Measurements from ENCODE around the gene ADAM23.

Gene ADAM23

GRCh38 chr2:206518997-206519396, 75.7 kb downstream of the ADAM23 start:
- no peak for DNase-seq

- DNase-seq: no peak
These were observed 77.1 kb downstream of the ADAM23 start for GRCh38 chr2:206520450-206520849.

- no peak for DNase-seq
These were observed 77.8 kb downstream of the ADAM23 start for GRCh38 chr2:206521115-206521514.

GRCh38 chr2:206521612-206522011, 78.3 kb downstream of the ADAM23 start:
- DNase-seq: no peak

- DNase-seq: no peak
These were observed 83.1 kb downstream of the ADAM23 start for GRCh38 chr2:206526416-206526815.

GRCh38 chr2:206527153-206527552, 83.8 kb downstream of the ADAM23 start:
- DNase-seq: no peak

GRCh38 chr2:206530727-206531126, 87.4 kb downstream of the ADAM23 start:
- DNase-seq: peak; percentile 64

- no peak for DNase-seq
These were observed 88.7 kb downstream of the ADAM23 start for GRCh38 chr2:206531996-206532543.

GRCh38 chr2:206533977-206534376, 90.6 kb downstream of the ADAM23 start:
- no peak for DNase-seq

- no peak for DNase-seq
These were observed 92.1 kb downstream of the ADAM23 start for GRCh38 chr2:206535260-206535986.

- DNase-seq: no peak
These were observed 97.4 kb downstream of the ADAM23 start for GRCh38 chr2:206540757-206541156.

GRCh38 chr2:206543073-206543472, 99.7 kb downstream of the ADAM23 start:
- no peak for DNase-seq

- DNase-seq: no peak
These were observed 105.1 kb downstream of the ADAM23 start for GRCh38 chr2:206548383-206548782.

GRCh38 chr2:206555721-206556120, 112.4 kb downstream of the ADAM23 start:
- DNase-seq: no peak

GRCh38 chr2:206556357-206556949, 113.1 kb downstream of the ADAM23 start:
- DNase-seq: peak; percentile 47

GRCh38 chr2:206557321-206557720, 114.0 kb downstream of the ADAM23 start:
- DNase-seq: no peak

- peak; percentile 10 for DNase-seq
These were observed 115.2 kb downstream of the ADAM23 start for GRCh38 chr2:206558492-206558891.

GRCh38 chr2:206561962-206562361, 118.6 kb downstream of the ADAM23 start:
- no peak for DNase-seq

GRCh38 chr2:206562375-206562774, 119.0 kb downstream of the ADAM23 start:
- DNase-seq: no peak

GRCh38 chr2:206563374-206563773, 120.0 kb downstream of the ADAM23 start:
- DNase-seq: no peak

- DNase-seq: no peak
These were observed 122.3 kb downstream of the ADAM23 start for GRCh38 chr2:206565666-206566065.

- no peak for DNase-seq
These were observed 126.1 kb downstream of the ADAM23 start for GRCh38 chr2:206569470-206569869.

- no peak for DNase-seq
These were observed 126.9 kb downstream of the ADAM23 start for GRCh38 chr2:206570199-206570598.

GRCh38 chr2:206572725-206573124, 129.4 kb downstream of the ADAM23 start:
- no peak for DNase-seq

All from CD4-positive, alpha-beta T cell treated with Interleukin-17A for 1 hour (primary cell).